Activated CD4-positive, alpha-beta T cell treated with anti-CD3 and anti-CD28 coated beads, Interleukin-2, amount 10 ng/mL, durations not matched to agents 24 days and 14 days (primary cell): ENCODE results near the gene LRRK1. TPM values are rescaled to one million over a fixed set of nuclear protein-coding genes. Genes with fewer than 3 reads are reported as not detected.
A peak's percentile ranks its signal among the peaks of the same experiment; 100 is the strongest.

ENCODE experiments used
- DNase-seq: peaks from one replicate; pipeline ENCODE4 v3.0.0; 2022
- H3K27ac Mint-ChIP-seq: one replicate; pipeline ENCODE4 v1.8.0; 2022; ENCODE audit warnings: mild to moderate bottlenecking, mixed read lengths
- H3K27me3 Mint-ChIP-seq: one replicate; pipeline ENCODE4 v1.8.0; 2022; ENCODE audit warnings: mixed read lengths
- H3K36me3 Mint-ChIP-seq: one replicate; pipeline ENCODE4 v1.8.0; 2022; ENCODE audit warnings: low read depth, mild to moderate bottlenecking, mixed read lengths
- H3K4me1 Mint-ChIP-seq: one replicate; pipeline ENCODE4 v1.8.0; 2021; ENCODE audit warnings: mixed read lengths
- H3K4me3 Mint-ChIP-seq: one replicate; pipeline ENCODE4 v1.8.0; 2022; ENCODE audit warnings: mild to moderate bottlenecking, moderate library complexity, mixed read lengths
- H3K9me3 Mint-ChIP-seq: one replicate; pipeline ENCODE4 v1.8.0; 2021; ENCODE audit warnings: mixed read lengths
- intact Hi-C: fragments of 100-400 bp; cut with micrococcal nuclease; formaldehyde crosslinking; loops from one replicate; pipeline ENCODE4 v1.15.1; 2023
- total RNA-seq: library from RNA; stranded (reverse); gene quantifications from 2 replicates; pipeline ENCODE4 v1.2.3, GENCODE V29; 2022

The LRRK1 gene
- total RNA-seq, 1 donor from 2014 or later = 2.1 TPM

GRCh38 chr15:101078669-101079323 is 159.6 kb downstream of the LRRK1 start:
- no peaks in the 10 kb centered on the region for H3K36me3 Mint-ChIP-seq
- DNase-seq = no peak
- no peak overlapping the region for H3K4me3 Mint-ChIP-seq
- peaks cover 6% of the 10 kb centered on the region for H3K27me3 Mint-ChIP-seq
- no peak overlapping the region for H3K27ac Mint-ChIP-seq
- intact Hi-C loops = no loop called here
- no peaks in the 10 kb centered on the region for H3K4me1 Mint-ChIP-seq
- H3K9me3 Mint-ChIP-seq = no peaks in the 10 kb centered on the region

- intact Hi-C loops = no loop called here
- Mint-ChIP-seq H3K36me3 (no peaks in the 10 kb centered on the region), H3K4me3 (no peak overlapping the region), H3K9me3 (no peaks in the 10 kb centered on the region), H3K27me3 (peaks cover 3% of the 10 kb centered on the region), H3K27ac (no peak overlapping the region), H3K4me1 (no peaks in the 10 kb centered on the region)
- no peak for DNase-seq
Measured at GRCh38 chr15:101081900-101082299, 162.7 kb downstream of the LRRK1 start.

- intact Hi-C loops = no loop called here
- Mint-ChIP-seq H3K36me3 (no peaks in the 10 kb centered on the region), H3K27me3 (peaks cover 3% of the 10 kb centered on the region), H3K27ac (no peak overlapping the region), H3K4me1 (no peaks in the 10 kb centered on the region), H3K9me3 (no peaks in the 10 kb centered on the region), H3K4me3 (no peak overlapping the region)
- DNase-seq = no peak
Measured at GRCh38 chr15:101083336-101084045, 164.3 kb downstream of the LRRK1 start.

- H3K9me3 Mint-ChIP-seq = no peaks in the 10 kb centered on the region
- intact Hi-C loops = loop anchor here (5.0 kb wide), 2 partner anchors 42 to 68 kb away; no protein-coding TSS in a partner anchor
- H3K27ac Mint-ChIP-seq = no peak overlapping the region
- no peak for DNase-seq
- peaks cover 3% of the 10 kb centered on the region for H3K27me3 Mint-ChIP-seq
- H3K36me3 Mint-ChIP-seq = no peaks in the 10 kb centered on the region
- no peak overlapping the region for H3K4me3 Mint-ChIP-seq
- peaks cover 4% of the 10 kb centered on the region for H3K4me1 Mint-ChIP-seq
Measured at GRCh38 chr15:101084801-101085200, 165.6 kb downstream of the LRRK1 start.

DNA sequence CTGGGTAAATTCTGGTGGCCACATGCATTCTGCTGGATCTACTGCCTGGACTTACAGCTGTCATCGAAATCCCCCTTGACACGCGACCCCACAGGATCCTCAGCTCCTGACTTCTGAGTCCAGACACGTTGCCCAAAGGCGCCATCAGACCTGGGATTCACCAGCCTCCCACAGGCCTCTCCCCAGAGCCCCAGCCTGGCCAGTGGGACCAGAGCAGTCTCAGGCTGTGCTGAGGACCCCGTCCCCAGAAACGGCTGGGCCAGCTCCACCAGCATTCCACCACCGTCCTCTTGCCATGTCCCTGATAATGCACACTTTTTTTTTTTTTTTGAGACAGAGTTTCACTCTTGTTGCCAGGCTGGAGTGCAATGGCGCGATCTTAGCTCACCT is 166.1 kb downstream of the LRRK1 start:
- Mint-ChIP-seq H3K27ac (no peak overlapping the region), H3K36me3 (no peaks in the 10 kb centered on the region), H3K4me3 (no peak overlapping the region), H3K27me3 (peaks cover 3% of the 10 kb centered on the region), H3K4me1 (peaks cover 4% of the 10 kb centered on the region), H3K9me3 (no peaks in the 10 kb centered on the region)
- DNase-seq = no peak
- intact Hi-C loops = loop anchor here (5.0 kb wide), 2 partner anchors 42 to 68 kb away; no protein-coding TSS in a partner anchor

GRCh38 chr15:101086394-101087171 is 167.4 kb downstream of the LRRK1 start:
- DNase-seq = no peak
- intact Hi-C loops = loop anchor here (5.0 kb wide), 2 partner anchors 41 to 69 kb away; no protein-coding TSS in a partner anchor
- Mint-ChIP-seq H3K36me3 (no peaks in the 10 kb centered on the region), H3K9me3 (no peaks in the 10 kb centered on the region), H3K4me3 (no peak overlapping the region), H3K4me1 (peaks cover 4% of the 10 kb centered on the region), H3K27ac (no peak overlapping the region), H3K27me3 (peaks cover 3% of the 10 kb centered on the region)

GRCh38 chr15:101087172-101087769 is 168.1 kb downstream of the LRRK1 start:
- no peaks in the 10 kb centered on the region for H3K36me3 Mint-ChIP-seq
- no peak overlapping the region for H3K4me3 Mint-ChIP-seq
- H3K27ac Mint-ChIP-seq = no peak overlapping the region
- no peaks in the 10 kb centered on the region for H3K9me3 Mint-ChIP-seq
- no peak for DNase-seq
- intact Hi-C loops = loop anchor here (5.0 kb wide), 2 partner anchors 40 to 70 kb away; no protein-coding TSS in a partner anchor
- peaks cover 3% of the 10 kb centered on the region for H3K27me3 Mint-ChIP-seq
- H3K4me1 Mint-ChIP-seq = peaks cover 4% of the 10 kb centered on the region

- H3K27me3 Mint-ChIP-seq = peaks cover 2% of the 10 kb centered on the region
Measured at GRCh38 chr15:101088271-101088670, 169.1 kb downstream of the LRRK1 start.

DNA sequence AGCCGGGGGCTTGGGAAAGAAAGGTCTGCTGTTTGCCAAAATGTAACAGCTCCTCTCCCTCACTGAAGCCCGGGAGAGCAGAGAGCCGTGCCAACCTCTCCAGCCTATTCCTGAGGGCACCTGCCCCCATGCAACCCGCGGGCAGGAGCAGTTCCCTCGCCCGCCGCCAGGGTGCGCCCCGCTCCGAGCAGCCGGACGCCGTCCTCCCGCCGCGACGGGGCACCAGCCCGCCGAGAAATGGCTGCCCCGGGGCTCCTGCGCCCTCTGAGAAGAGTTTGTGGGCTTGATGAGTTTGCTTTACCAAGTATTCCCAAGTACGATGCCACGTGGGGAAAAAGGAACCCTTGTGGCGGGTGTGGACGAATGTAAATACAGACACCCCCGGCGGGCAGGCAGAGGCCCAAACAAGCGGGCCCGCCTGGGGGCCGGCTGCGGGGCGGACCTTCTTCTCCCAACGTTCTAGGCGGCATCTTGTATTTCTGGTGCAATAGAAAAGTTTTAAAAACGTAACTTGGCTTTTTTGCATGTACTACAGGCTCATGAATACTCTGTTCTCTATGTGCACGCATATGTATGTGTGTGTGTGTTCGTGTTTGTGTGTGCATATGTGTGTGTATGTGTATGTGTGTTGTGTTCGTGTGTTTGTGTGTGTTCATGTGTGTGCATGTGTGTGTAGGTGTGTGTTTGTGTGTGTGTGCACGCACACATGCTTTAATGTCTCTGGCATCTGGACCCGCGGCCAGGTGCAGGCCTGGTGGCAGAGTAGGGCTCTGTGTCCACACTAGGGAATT is 169.8 kb downstream of the LRRK1 start:
- peak; percentile 95 for DNase-seq
- Mint-ChIP-seq H3K4me3 (no peak overlapping the region), H3K36me3 (no peaks in the 10 kb centered on the region), H3K4me1 (peaks cover 9% of the 10 kb centered on the region), H3K27me3 (peaks cover under 1% of the 10 kb centered on the region), H3K9me3 (peaks cover 3% of the 10 kb centered on the region), H3K27ac (no peak overlapping the region)
- intact Hi-C loops = loop anchor here (1.0 to 5.0 kb wide), 3 partner anchors 38 to 169 kb away; no protein-coding TSS in a partner anchor

More at GRCh38 chr15:101088271-101088670, 169.1 kb downstream of the LRRK1 start:
- DNase-seq = no peak
- Mint-ChIP-seq H3K9me3 (no peaks in the 10 kb centered on the region), H3K4me1 (peaks cover 4% of the 10 kb centered on the region), H3K4me3 (no peak overlapping the region), H3K36me3 (no peaks in the 10 kb centered on the region), H3K27ac (no peak overlapping the region)
- intact Hi-C loops = loop anchor here (1.0 to 5.0 kb wide), 3 partner anchors 39 to 170 kb away; no protein-coding TSS in a partner anchor

GRCh38 chr15:101089579-101090427 is 170.6 kb downstream of the LRRK1 start:
- H3K27me3 Mint-ChIP-seq = peaks cover 5% of the 10 kb centered on the region
- no peak for DNase-seq
- H3K27ac Mint-ChIP-seq = peak overlapping the region; percentile 20
- peaks cover 11% of the 10 kb centered on the region for H3K4me1 Mint-ChIP-seq
- no peaks in the 10 kb centered on the region for H3K36me3 Mint-ChIP-seq
- H3K9me3 Mint-ChIP-seq = peaks cover 4% of the 10 kb centered on the region
- intact Hi-C loops = loop anchor here (5.0 kb wide), 3 partner anchors 37 to 117 kb away; no protein-coding TSS in a partner anchor
- no peak overlapping the region for H3K4me3 Mint-ChIP-seq

DNA sequence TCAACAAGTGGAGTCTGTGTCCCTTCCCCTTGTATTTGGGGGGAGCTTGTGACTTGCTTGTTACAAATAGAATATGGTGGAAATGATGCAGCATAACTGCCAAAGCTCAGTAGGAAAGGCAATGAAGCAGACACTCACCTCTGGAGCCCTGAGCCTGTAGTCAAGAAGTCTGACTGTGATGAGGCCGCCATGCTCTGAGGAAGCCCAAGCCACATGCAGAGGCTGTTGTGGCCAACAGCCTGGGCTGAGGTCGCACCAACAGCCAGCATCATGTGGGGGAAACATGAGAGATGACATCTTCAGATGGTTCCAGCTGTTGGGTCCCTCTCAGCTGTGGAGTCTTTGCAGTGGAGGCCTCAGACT is 171.3 kb downstream of the LRRK1 start:
- H3K36me3 Mint-ChIP-seq = no peaks in the 10 kb centered on the region
- H3K4me3 Mint-ChIP-seq = no peak overlapping the region
- peaks cover 11% of the 10 kb centered on the region for H3K4me1 Mint-ChIP-seq
- peaks cover 6% of the 10 kb centered on the region for H3K27me3 Mint-ChIP-seq
- H3K27ac Mint-ChIP-seq = no peak overlapping the region
- DNase-seq = no peak
- H3K9me3 Mint-ChIP-seq = peaks cover 5% of the 10 kb centered on the region
- intact Hi-C loops = loop anchor here (5.0 kb wide), 1 partner anchor 117 kb away; no protein-coding TSS in a partner anchor
